CD8-positive, alpha-beta memory T cell (primary cell): ENCODE results near the gene ATAD1. TPM values are rescaled to one million over a fixed set of nuclear protein-coding genes. Genes with fewer than 3 reads are reported as not detected.
"Not testable (repeated sequence)": the region's sequence is repeated elsewhere in the genome, so short reads cannot be mapped to it uniquely, and the experiment has no call there.

Experiments used
- CTCF ChIA-PET: fragments of 350-600 bp; sonication (Branson Sonifier 250); formaldehyde crosslinking; loops from one replicate; lab custom pipeline; 2021; ENCODE audit warnings: antibody characterized with exemption; lab: Charles Lee
- POLR2A ChIA-PET: fragments of 350-600 bp; sonication (Branson Sonifier 250); formaldehyde crosslinking; loops from one replicate; lab custom pipeline; 2021; ENCODE audit warnings: antibody characterized with exemption; lab: Charles Lee
- DNase-seq, 5 donors: peaks; one replicate each; pipeline versions ENCODE4 v3.0.0 to v3.0.0-alpha.2; 2020 to 2022; ENCODE audit warnings: mixed read lengths in 1 of 5
- H3K27ac ChIP-seq: one replicate; pipeline ENCODE4 v1.7.0; 2013; ENCODE audit warnings: low read depth, mild to moderate bottlenecking, low read length, moderate library complexity
- H3K27me3 ChIP-seq: 2 replicates; pipeline ENCODE4 v1.7.0; 2013; ENCODE audit warnings: low read length, mild to moderate bottlenecking; ENCODE audit not compliant: insufficient read depth, poor library complexity, severe bottlenecking
- H3K36me3 ChIP-seq: 2 replicates; pipeline ENCODE4 v1.7.0; 2013; ENCODE audit warnings: mild to moderate bottlenecking, low read length, moderate library complexity; ENCODE audit not compliant: insufficient read depth
- H3K4me1 ChIP-seq: 2 replicates; pipeline ENCODE4 v1.7.0; 2013; ENCODE audit warnings: mild to moderate bottlenecking, low read length, moderate library complexity; ENCODE audit not compliant: insufficient read depth
- H3K4me3 ChIP-seq: 2 replicates; pipeline ENCODE4 v1.7.0; 2013; ENCODE audit warnings: mild to moderate bottlenecking, low read length
- H3K9me3 ChIP-seq: 2 replicates; pipeline ENCODE4 v1.7.0; 2013; ENCODE audit warnings: mild to moderate bottlenecking, low read length
- H3K27ac Mint-ChIP-seq, 8 donors: one replicate each; pipeline ENCODE4 v1.8.0; 2020 to 2021; ENCODE audit warnings: mixed read lengths in 8 of 8, mild to moderate bottlenecking in 6 of 8, inconsistent platforms in 3 of 8, moderate library complexity in 3 of 8
- H3K27me3 Mint-ChIP-seq, 2 donors: one replicate each; pipeline ENCODE4 v1.8.0; 2020 to 2021; ENCODE audit warnings: mixed read lengths in 2 of 2, mild to moderate bottlenecking in 1 of 2, moderate library complexity in 1 of 2
- H3K36me3 Mint-ChIP-seq, 3 donors: one replicate each; pipeline ENCODE4 v1.8.0; 2020 to 2021; ENCODE audit warnings: mixed read lengths in 3 of 3, inconsistent platforms in 1 of 3, mild to moderate bottlenecking in 1 of 3
- H3K4me1 Mint-ChIP-seq, 3 donors: one replicate each; pipeline ENCODE4 v1.8.0; 2020 to 2021; ENCODE audit warnings: mixed read lengths in 3 of 3, inconsistent platforms in 1 of 3, mild to moderate bottlenecking in 1 of 3
- H3K4me3 Mint-ChIP-seq, 7 donors: one replicate each; pipeline ENCODE4 v1.8.0; 2020 to 2021; ENCODE audit warnings: mixed read lengths in 7 of 7, mild to moderate bottlenecking in 6 of 7, moderate library complexity in 4 of 7, inconsistent platforms in 2 of 7
- H3K9me3 Mint-ChIP-seq, 5 donors: one replicate each; pipeline ENCODE4 v1.8.0; 2020 to 2022; ENCODE audit warnings: mixed read lengths in 5 of 5, mild to moderate bottlenecking in 3 of 5, moderate library complexity in 2 of 5, inconsistent platforms in 1 of 5
- polyA plus RNA-seq: library from polyadenylated mRNA; unstranded; fragments of 300-500 nt; fragmentation: Illumina TruSeq; gene quantifications from one replicate; pipeline ENCODE4 v1.2.3, GENCODE V29; 2021
- total RNA-seq, 2 experiments: library from RNA; stranded (reverse); gene quantifications; one replicate each; pipeline ENCODE4 v1.2.3, GENCODE V29; 2021

ATAD1 gene
- total and polyA plus RNA-seq, 3 experiments from 2014 or later: 47.2 to 62.3 (median 60.7) TPM

DNA sequence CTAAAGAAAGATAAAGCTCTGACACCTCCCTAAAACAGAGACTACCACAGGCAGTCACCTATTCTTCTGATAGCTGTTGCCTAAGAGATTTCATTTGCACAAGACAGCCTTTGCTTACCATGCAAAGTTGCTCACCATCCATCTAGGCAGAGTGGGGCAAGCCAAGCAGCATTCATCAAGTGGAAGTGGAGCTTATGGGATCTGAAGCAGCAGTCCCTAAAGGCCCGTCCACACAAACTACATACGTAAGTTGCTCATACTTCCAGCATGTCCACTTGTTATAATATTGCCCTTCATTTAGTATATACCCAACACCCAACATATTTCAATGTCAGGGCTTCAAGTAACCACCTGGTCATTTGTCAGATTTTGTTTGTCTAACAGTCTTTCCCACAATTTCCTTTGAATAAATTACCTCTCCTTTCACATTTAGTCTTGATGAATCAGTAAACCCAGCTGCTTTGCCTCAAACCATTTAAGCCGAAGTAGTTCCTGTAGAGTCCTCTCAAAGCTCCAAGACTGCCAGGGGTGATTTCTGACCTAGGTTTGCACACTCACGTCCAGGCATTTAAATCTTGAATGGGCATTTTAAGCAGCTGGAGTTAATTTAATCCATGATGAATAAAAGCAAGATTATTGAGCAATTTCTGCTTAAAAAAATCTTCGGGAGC, 67.9 kb downstream of the ATAD1 start:
- H3K36me3 Mint-ChIP-seq: peaks cover 0 to 29% (median 4%) of the 10 kb centered on the region in 3 donors
- H3K4me3 Mint-ChIP-seq: no peak overlapping the region
- Histone ChIP-seq H3K4me3 (no peak overlapping the region), H3K4me1 (no peaks in the 10 kb centered on the region), H3K27ac (no peak overlapping the region), H3K36me3 (no peaks in the 10 kb centered on the region), H3K9me3 (no peaks in the 10 kb centered on the region), H3K27me3 (no peaks in the 10 kb centered on the region)
- no peaks in the 10 kb centered on the region for H3K27me3 Mint-ChIP-seq
- DNase-seq: no peak
- H3K4me1 Mint-ChIP-seq: peaks cover 0 to 9% (median 6%) of the 10 kb centered on the region in 3 donors
- ChIA-PET CTCF (interaction anchor here (1.3 kb wide), 1 partner anchor 10 kb away, joined by 5 read pairs; no protein-coding TSS in a partner anchor), POLR2A (no interaction called here)
- H3K27ac Mint-ChIP-seq: peak overlapping the region in 4 of 8 donors; percentile 2 to 89 (median 34)
- H3K9me3 Mint-ChIP-seq: no peaks in the 10 kb centered on the region

DNA sequence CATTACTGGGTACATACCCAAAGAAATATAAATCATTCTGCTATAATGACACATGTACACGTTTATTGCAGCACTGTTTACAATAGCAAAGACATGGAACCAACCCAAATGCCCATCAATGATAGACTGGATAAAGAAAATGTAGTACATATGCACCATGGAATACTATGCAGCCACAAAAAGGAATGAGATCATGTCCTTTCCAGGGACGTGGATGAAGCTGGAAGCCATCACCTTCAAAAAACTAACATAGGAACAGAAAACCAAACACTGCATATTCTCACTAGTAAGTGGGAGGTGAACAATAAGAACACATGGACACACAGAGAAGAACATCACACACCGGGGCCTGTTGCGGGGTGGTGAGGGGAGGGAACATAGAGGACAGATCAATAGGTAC, 69.8 kb downstream of the ATAD1 start:
- H3K4me3 ChIP-seq, H3K4me3 Mint-ChIP-seq, H3K4me1 ChIP-seq, H3K9me3 Mint-ChIP-seq, H3K27me3 ChIP-seq, DNase-seq, H3K27me3 Mint-ChIP-seq, CTCF ChIA-PET, H3K27ac Mint-ChIP-seq, H3K4me1 Mint-ChIP-seq, H3K9me3 ChIP-seq, H3K27ac ChIP-seq, H3K36me3 ChIP-seq, POLR2A ChIA-PET: not testable (repeated sequence)
- H3K36me3 Mint-ChIP-seq: peaks cover 0 to 14% (median 0%) of the 10 kb centered on the region in 3 donors

DNA sequence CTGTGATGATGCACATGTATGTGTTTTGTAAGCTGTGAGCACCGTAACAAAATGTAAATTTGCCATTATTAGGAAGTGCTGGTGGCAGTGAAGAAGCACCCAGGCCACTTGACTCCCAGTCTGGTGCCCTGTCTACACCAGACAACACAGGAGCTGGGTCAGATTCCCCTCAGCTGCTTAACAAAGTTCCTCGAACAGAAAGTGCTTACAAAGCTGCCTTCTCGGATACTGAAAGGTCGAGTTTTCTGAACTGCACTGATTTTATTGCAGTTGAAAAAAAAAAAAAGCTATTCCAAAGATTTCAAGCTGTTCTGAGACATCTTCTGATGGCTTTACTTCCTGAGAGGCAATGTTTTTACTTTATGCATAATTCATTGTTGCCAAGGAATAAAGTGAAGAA, 71.1 kb downstream of the ATAD1 start:
- ChIA-PET CTCF (no interaction called here), POLR2A (no interaction called here)
- Mint-ChIP-seq H3K9me3 (no peaks in the 10 kb centered on the region), H3K27ac (no peak overlapping the region), H3K4me1 (peaks cover 0 to 6% (median 6%) of the 10 kb centered on the region in 3 donors), H3K27me3 (no peaks in the 10 kb centered on the region), H3K36me3 (peaks cover 0 to 1% (median 0%) of the 10 kb centered on the region in 3 donors), H3K4me3 (no peak overlapping the region)
- DNase-seq: no peak
- H3K27ac ChIP-seq: no peak overlapping the region
- H3K4me1 ChIP-seq: no peaks in the 10 kb centered on the region
- H3K27me3 ChIP-seq: no peaks in the 10 kb centered on the region
- no peak overlapping the region for H3K4me3 ChIP-seq
- no peaks in the 10 kb centered on the region for H3K36me3 ChIP-seq
- H3K9me3 ChIP-seq: no peaks in the 10 kb centered on the region

DNA sequence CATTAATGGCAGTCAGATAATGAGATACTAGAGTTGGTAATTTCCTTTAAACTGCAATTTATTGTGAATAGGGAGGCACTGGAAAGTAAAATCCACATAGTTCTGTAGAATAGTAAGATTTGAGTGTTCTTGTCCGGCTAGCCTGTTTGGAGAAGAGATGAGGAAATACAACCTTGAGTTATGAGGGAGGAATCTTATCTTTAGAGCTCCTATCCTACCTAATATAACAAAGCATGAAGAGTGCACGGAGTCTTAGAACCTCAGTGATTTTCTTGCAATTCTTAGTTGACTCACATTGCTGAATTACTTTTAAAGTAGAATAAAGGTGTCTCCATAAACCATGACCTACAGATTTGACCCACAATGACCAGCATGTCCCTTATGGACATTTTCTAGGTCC, 73.4 kb downstream of the ATAD1 start:
- H3K9me3 Mint-ChIP-seq: no peaks in the 10 kb centered on the region
- ChIA-PET POLR2A (no interaction called here), CTCF (no interaction called here)
- H3K27ac Mint-ChIP-seq: no peak overlapping the region
- no peaks in the 10 kb centered on the region for H3K36me3 ChIP-seq
- H3K36me3 Mint-ChIP-seq: no peaks in the 10 kb centered on the region
- DNase-seq: no peak
- peaks cover 1 to 6% of the 10 kb centered on the region in 2 donors for H3K27me3 Mint-ChIP-seq
- no peaks in the 10 kb centered on the region for H3K4me1 ChIP-seq
- no peak overlapping the region for H3K27ac ChIP-seq
- H3K4me3 Mint-ChIP-seq: no peak overlapping the region
- no peaks in the 10 kb centered on the region for H3K9me3 ChIP-seq
- no peaks in the 10 kb centered on the region for H3K27me3 ChIP-seq
- H3K4me3 ChIP-seq: no peak overlapping the region
- H3K4me1 Mint-ChIP-seq: no peaks in the 10 kb centered on the region

DNA sequence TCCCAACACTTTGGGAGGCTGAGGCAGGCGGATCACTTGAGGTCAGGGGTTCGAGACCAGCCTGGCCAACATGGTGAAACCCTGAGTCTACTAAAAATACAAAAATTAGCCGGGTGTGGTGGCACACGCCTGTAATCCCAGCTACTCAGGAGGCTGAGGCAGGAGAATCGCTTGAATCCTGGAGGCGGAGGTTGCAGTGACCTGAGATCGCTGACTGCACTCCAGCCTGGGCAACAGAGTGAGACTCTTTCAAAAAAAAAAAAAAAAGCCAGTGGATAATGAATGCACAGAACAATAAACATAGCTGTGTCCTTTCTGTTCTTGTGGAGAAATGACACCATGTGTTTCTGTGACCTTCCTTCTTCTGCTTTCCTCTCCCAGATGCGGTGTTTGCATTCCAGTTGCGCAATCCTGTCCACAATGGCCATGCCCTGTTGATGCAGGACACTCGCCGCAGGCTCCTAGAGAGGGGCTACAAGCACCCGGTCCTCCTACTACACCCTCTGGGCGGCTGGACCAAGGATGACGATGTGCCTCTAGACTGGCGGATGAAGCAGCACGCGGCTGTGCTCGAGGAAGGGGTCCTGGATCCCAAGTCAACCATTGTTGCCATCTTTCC, 74.9 kb downstream of the ATAD1 start:
- H3K4me3 ChIP-seq, POLR2A ChIA-PET, H3K4me1 ChIP-seq, H3K27ac Mint-ChIP-seq, H3K27ac ChIP-seq, H3K36me3 ChIP-seq, CTCF ChIA-PET, H3K9me3 ChIP-seq, H3K36me3 Mint-ChIP-seq, H3K4me1 Mint-ChIP-seq, DNase-seq, H3K4me3 Mint-ChIP-seq, H3K27me3 ChIP-seq, H3K9me3 Mint-ChIP-seq: not testable (repeated sequence)
- peaks cover 6 to 11% of the 10 kb centered on the region in 2 donors for H3K27me3 Mint-ChIP-seq

DNA sequence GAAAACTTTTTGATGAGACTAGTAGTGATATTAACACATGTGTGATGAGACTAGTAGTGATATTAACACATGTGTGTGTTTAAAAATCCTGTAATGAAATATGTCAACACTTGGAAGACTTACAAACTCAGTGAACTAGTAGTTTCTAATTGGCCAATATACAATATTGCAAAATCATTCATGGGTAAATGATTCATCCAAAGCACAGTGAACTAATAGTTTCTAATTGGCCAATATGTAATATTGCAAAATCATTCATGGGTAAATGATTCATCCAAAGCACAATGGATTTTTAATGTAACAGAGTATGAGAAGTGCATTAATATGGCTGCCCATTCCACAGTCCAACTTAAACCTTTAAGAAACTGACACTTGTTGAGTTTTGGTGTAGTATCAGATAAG, 77.8 kb downstream of the ATAD1 start:
- POLR2A ChIA-PET: no interaction called here
- Mint-ChIP-seq H3K36me3 (no peaks in the 10 kb centered on the region), H3K9me3 (no peaks in the 10 kb centered on the region), H3K4me1 (no peaks in the 10 kb centered on the region), H3K27me3 (peaks cover 16 to 25% of the 10 kb centered on the region in 2 donors), H3K4me3 (no peak overlapping the region), H3K27ac (no peak overlapping the region)
- Histone ChIP-seq H3K4me1 (no peaks in the 10 kb centered on the region), H3K27ac (no peak overlapping the region), H3K27me3 (no peaks in the 10 kb centered on the region), H3K36me3 (no peaks in the 10 kb centered on the region), H3K9me3 (no peaks in the 10 kb centered on the region), H3K4me3 (no peak overlapping the region)
- no peak for DNase-seq
- CTCF ChIA-PET: no interaction called here

DNA sequence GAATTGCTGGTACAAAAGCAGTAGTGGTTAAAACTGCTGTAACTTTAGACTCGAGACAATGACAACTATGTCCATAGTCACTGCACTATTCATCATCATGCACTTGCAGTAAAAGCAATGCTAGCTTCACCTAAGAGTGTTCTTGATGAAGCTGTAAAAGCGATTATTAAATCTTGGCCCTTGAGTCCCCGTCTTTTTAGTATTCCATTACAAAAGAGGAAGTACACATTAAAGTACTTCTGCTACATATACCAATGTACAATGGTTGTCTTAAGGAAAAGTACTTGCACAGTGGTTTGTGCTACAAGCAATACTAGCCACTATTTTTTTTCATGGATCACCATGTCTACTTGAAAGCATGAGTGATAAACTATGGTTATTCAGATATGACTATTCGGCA, 78.3 kb downstream of the ATAD1 start:
- no peak overlapping the region for H3K27ac Mint-ChIP-seq

DNA sequence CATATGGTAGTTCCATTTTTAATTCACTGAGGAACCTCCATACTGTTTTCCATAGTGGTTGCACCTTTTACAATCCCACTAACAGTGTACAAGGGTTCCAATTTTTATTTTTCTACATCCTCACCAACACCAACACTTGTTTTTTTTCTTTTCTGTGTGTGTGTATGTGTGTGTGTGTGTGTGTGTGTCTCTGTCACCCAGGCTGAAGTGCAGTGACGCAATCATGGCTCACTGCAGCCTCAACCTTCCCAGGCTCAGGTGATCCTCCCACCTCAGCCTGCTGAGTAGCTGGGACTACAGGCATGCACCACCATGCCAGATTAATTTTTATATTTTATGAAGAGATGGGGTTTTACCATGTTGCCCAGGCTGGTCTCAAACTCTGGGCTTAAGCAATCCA, 79.8 kb downstream of the ATAD1 start:
- H3K27ac Mint-ChIP-seq, H3K27me3 ChIP-seq, H3K9me3 ChIP-seq, H3K36me3 Mint-ChIP-seq, POLR2A ChIA-PET, DNase-seq, H3K4me1 ChIP-seq, CTCF ChIA-PET, H3K4me1 Mint-ChIP-seq, H3K27ac ChIP-seq, H3K4me3 Mint-ChIP-seq, H3K36me3 ChIP-seq, H3K9me3 Mint-ChIP-seq, H3K4me3 ChIP-seq: not testable (repeated sequence)
- peaks cover 21 to 33% of the 10 kb centered on the region in 2 donors for H3K27me3 Mint-ChIP-seq

More for the DNA sequence above, 78.3 kb downstream of the ATAD1 start:
- no peaks in the 10 kb centered on the region for H3K36me3 ChIP-seq
- no peaks in the 10 kb centered on the region for H3K36me3 Mint-ChIP-seq
- ChIA-PET POLR2A (no interaction called here), CTCF (no interaction called here)
- H3K4me1 ChIP-seq: no peaks in the 10 kb centered on the region
- no peaks in the 10 kb centered on the region for H3K9me3 ChIP-seq
- no peak overlapping the region for H3K27ac ChIP-seq
- H3K27me3 ChIP-seq: no peaks in the 10 kb centered on the region
- no peak for DNase-seq
- H3K4me3 Mint-ChIP-seq: no peak overlapping the region
- peaks cover 19 to 26% of the 10 kb centered on the region in 2 donors for H3K27me3 Mint-ChIP-seq
- no peak overlapping the region for H3K4me3 ChIP-seq
- no peaks in the 10 kb centered on the region for H3K4me1 Mint-ChIP-seq
- no peaks in the 10 kb centered on the region for H3K9me3 Mint-ChIP-seq
